ENCODE results near the gene DMD. TPM values are rescaled to one million over a fixed set of nuclear protein-coding genes. Genes with fewer than 3 reads are reported as not detected.

Gene DMD
- total RNA-seq, 1 donor from 2014 or later, result 116 TPM

- ATAC-seq (no peak), DNase-seq (ENCODE audit: missing footprints) (no peak)
- intact Hi-C loops (cut with DNase I), result no loop called here
These were observed 2064.2 kb downstream of the DMD start for GRCh38 chrX:31147175-31147574.

- ATAC-seq (no peak), DNase-seq (ENCODE audit: missing footprints) (no peak)
- intact Hi-C loops (cut with DNase I), result no loop called here
These were observed 2071.4 kb downstream of the DMD start for GRCh38 chrX:31139961-31140360.

GRCh38 chrX:31138124-31138523, 2073.2 kb downstream of the DMD start:
- DNase-seq (ENCODE audit: missing footprints), result no peak
- intact Hi-C loops (cut with DNase I), result no loop called here
- ATAC-seq, result no peak

GRCh38 chrX:31136144-31136611, 2075.2 kb downstream of the DMD start:
- no peak for ATAC-seq
- intact Hi-C loops (cut with DNase I), result no loop called here
- DNase-seq (ENCODE audit: missing footprints), result no peak

GRCh38 chrX:31132821-31133241, 2078.5 kb downstream of the DMD start:
- no peak for ATAC-seq
- no peak for DNase-seq (ENCODE audit: missing footprints)
- intact Hi-C loops (cut with DNase I), result no loop called here

GRCh38 chrX:31130457-31131220, 2080.7 kb downstream of the DMD start:
- intact Hi-C loops (cut with DNase I), result no loop called here
- peak; percentile 71 for ATAC-seq
- DNase-seq (ENCODE audit: missing footprints), result no peak

GRCh38 chrX:31128855-31129254, 2082.5 kb downstream of the DMD start:
- intact Hi-C loops (cut with DNase I), result no loop called here
- DNase-seq (ENCODE audit: missing footprints) (no peak), ATAC-seq (no peak)

- ATAC-seq, result no peak
- intact Hi-C loops (cut with DNase I), result no loop called here
- DNase-seq (ENCODE audit: missing footprints), result no peak
These were observed 2083.6 kb downstream of the DMD start for GRCh38 chrX:31127716-31128115.

- ATAC-seq, result no peak
- intact Hi-C loops (cut with DNase I), result no loop called here
These were observed 2085.1 kb downstream of the DMD start for GRCh38 chrX:31126205-31126604.

GRCh38 chrX:31124536-31124935, 2086.8 kb downstream of the DMD start:
- DNase-seq (ENCODE audit: missing footprints), result no peak
- intact Hi-C loops (cut with DNase I), result no loop called here
- no peak for ATAC-seq

More at GRCh38 chrX:31126205-31126604, 2085.1 kb downstream of the DMD start:
- no peak for DNase-seq (ENCODE audit: missing footprints)

GRCh38 chrX:31123335-31123734, 2088.0 kb downstream of the DMD start:
- ATAC-seq (no peak), DNase-seq (ENCODE audit: missing footprints) (no peak)
- intact Hi-C loops (cut with DNase I), result no loop called here

- intact Hi-C loops (cut with DNase I), result no loop called here
- no peak for DNase-seq (ENCODE audit: missing footprints)
- no peak for ATAC-seq
These were observed 2094.1 kb downstream of the DMD start for GRCh38 chrX:31117266-31117665.

- intact Hi-C loops (cut with DNase I), result no loop called here
- DNase-seq (ENCODE audit: missing footprints) (no peak), ATAC-seq (no peak)
These were observed 2096.0 kb downstream of the DMD start for GRCh38 chrX:31115398-31115797.

GRCh38 chrX:31114858-31115257, 2096.5 kb downstream of the DMD start:
- intact Hi-C loops (cut with DNase I), result no loop called here
- ATAC-seq (no peak), DNase-seq (ENCODE audit: missing footprints) (no peak)

GRCh38 chrX:31112226-31112999, 2098.9 kb downstream of the DMD start:
- ATAC-seq, result no peak
- DNase-seq (ENCODE audit: missing footprints), result no peak
- intact Hi-C loops (cut with DNase I), result no loop called here

GRCh38 chrX:31110657-31111056, 2100.7 kb downstream of the DMD start:
- intact Hi-C loops (cut with DNase I), result no loop called here
- ATAC-seq (no peak), DNase-seq (ENCODE audit: missing footprints) (no peak)

GRCh38 chrX:31099536-31100090, 2111.7 kb downstream of the DMD start:
- DNase-seq (ENCODE audit: missing footprints), result no peak
- ATAC-seq, result no peak
- intact Hi-C loops (cut with DNase I), result no loop called here

GRCh38 chrX:31098079-31098478, 2113.3 kb downstream of the DMD start:
- intact Hi-C loops (cut with DNase I), result no loop called here
- DNase-seq (ENCODE audit: missing footprints), result no peak
- no peak for ATAC-seq

GRCh38 chrX:31093639-31093975, 2117.7 kb downstream of the DMD start:
- intact Hi-C loops (cut with DNase I), result no loop called here
- no peak for ATAC-seq

More at GRCh38 chrX:31093639-31093975, 2117.7 kb downstream of the DMD start:
- no peak for DNase-seq (ENCODE audit: missing footprints)
